HG03060 (cell line): ENCODE measurements around the gene ADCY6.
A peak's percentile ranks its signal among the peaks of the same experiment; 100 is the strongest.
"Not testable (repeated sequence)": the region's sequence is repeated elsewhere in the genome, so short reads cannot be mapped to it uniquely, and the experiment has no call there.

Experiments
- ATAC-seq: cut with Tn5 transposase; IDR thresholded peaks from one replicate; pipeline ENCODE4 v1.9.1; 2021; ENCODE audit warnings: low read depth, moderate number of reproducible peaks; ENCODE audit not compliant: unreplicated experiment

Gene ADCY6

DNA sequence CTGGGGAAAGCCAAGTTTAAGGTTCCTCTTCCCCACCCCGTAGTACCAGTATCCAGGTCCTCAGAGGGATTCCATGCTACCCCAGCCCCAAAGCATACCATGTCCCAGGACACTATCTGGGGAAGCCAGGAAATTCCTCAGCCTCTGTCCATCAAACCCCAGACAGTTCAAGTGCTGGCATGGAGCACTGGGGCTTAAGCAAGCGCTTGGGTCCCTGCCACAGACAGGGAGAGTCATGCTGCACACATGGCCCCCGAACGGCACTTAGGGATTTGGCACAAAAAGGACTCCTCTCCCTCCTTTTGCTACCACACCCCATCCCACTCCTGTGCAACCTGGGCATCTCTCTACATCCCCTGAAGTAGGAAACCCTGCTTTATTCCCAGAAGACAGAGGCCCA lies 21.8 kb downstream of the ADCY6 start:
- no peak for ATAC-seq

DNA sequence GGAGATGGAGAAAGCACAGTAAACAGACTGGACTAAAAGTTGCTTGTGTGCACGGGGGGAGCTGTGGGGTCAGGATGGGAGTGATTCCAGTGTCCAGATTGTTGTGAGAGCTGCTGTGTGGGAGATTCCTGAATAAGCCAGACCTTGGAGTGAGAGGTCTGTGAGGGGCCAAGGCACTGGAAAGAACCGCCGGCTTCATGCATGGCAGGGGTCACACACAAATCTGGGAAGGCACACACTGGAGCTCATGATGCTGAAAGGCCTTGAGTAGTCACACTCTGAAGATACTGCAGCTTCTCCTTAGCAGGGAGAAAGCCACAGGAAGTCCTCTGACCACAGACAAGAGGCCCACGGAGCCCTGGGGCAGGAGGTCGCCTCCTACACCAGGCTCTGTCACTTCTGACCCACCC lies 23.1 kb downstream of the ADCY6 start:
- ATAC-seq = no peak

DNA sequence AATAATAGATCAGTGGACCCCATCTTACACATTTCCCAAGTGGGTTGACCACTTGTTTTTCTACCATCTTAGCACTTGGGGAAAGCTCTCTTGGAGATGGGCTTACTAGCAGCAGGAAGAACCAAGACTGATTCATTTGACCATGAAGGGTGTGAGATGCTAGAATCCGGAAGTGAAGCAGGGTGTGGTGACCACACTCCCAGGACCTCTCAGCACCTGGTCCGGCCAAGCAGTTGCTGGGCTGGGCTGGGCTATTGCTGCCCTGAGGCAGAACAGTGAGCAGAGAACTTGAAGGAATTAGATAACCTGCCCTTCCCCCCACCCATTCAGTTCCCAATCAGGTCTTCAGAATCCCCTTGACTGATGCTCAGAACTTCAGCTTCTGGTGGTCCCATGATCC lies 24.4 kb downstream of the ADCY6 start:
- ATAC-seq = no peak

DNA sequence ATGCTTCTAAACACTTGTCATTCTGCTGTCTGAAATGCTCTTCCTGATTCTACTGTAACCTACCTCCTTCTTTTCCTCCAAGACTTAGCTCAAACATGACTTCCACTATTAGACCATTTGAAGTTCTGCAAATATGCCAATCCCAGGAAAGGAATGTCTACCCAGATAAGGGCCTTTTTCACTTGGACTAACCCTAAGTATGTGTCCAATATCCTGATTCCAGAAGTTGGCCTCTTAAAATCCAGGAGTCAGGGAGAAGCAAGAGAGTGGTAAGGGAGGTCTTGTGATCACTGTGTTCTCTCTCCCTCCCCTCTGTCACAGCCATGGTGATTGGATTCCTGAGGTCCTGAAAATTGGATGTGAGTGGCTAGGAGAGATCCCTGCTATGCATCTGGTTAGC lies 30.2 kb downstream of the ADCY6 start:
- ATAC-seq = no peak

DNA sequence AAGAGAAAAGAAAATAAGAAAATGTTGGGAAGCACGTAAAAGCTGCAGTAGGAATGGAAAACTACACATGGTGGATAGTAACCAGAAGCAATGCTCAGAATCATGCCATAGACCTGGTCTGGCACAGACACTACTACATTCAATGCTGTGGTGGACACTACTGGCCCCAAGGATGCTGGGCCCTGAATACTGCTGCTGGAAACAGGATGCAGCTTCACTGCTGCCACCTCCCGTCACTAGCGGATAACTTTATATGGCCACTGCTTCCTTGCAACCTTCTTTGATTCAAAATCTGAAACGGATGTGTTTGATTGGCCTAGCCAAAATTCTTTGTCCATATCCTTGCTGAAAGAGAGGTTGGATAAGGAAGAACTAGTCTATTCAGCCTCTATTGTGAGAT lies 30.7 kb downstream of the ADCY6 start:
- ATAC-seq = no peak

DNA sequence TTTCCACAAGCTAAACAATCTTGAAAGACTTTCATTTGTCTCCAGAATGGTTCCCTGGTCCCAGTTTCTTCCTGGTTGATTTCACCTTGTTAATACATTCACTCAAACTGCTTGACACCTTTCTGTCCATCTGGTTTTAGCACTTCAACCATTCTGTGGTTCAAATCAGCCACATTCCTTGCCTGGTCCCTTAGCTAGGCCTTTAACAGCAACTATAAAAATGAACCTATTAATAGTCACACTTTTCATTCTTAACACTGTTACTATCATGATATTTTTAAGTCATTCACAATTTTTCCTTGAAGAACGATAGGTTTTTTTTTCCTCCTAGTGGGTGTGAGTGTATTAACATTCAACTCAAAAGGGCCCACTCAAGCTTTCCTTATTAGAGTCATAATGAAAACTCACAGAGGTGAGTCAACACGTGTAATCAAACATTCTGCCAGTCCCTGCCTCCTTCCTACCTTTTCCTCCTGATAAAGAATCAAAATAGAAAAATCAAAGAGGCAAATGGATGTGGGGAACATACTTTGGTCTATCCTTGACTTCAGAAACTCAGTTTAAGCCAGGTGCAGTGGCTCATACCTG lies 38.0 kb downstream of the ADCY6 start:
- no peak for ATAC-seq

DNA sequence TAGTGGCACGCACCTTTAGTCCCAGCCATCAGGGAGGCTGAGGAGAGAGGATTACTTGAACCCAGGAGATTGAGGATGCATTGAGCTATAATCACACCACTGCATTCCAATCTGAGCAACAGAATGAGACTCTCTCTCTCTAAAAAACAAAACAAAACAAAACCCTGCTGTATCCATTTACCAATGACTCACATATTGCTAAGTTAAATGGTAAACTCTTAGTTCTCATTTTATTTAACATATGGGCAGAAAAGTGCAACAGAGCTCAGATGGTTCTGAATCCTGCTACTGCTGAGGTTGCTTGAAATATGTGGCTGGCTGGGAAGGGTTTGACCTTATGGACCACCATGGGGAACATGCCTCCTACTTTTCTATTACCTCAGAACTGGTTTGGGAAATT lies 38.7 kb downstream of the ADCY6 start:
- no peak for ATAC-seq

DNA sequence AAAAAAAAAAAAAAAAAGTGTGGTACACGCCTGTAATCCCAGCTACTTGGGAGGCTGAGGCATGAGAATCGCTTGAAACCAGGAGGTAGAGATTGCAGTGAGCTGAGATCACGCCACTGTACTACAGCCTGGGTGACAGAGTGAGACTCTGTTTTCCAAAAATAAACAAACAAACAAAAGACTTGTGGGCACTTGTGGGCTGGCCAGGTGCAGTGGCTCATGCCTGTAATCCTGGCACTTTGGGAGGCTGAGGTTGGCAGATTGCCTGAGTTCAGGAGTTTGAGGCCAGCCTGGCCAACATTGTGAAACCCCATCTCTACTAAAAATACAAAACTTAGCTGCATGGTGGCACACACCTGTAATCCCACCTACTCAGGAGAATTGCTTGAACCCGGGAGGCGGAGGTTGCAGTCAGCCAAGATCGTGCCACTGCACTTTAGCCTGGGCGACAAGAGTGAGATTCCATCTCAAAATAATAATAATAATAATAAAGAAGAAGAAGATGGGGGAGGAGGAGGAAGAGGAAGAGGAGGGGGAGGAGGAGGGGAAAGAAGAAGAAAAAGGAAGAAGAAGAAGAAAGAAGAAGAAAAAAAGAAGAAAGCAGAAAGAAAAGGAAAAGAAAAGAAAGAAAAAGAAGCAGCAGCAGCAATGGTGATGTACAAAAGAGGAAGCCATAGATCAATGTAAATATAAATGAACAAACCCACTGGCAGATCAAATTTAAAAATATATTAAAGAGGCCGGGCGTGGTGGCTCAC lies 44.5 kb downstream of the ADCY6 start:
- no peak for ATAC-seq

DNA sequence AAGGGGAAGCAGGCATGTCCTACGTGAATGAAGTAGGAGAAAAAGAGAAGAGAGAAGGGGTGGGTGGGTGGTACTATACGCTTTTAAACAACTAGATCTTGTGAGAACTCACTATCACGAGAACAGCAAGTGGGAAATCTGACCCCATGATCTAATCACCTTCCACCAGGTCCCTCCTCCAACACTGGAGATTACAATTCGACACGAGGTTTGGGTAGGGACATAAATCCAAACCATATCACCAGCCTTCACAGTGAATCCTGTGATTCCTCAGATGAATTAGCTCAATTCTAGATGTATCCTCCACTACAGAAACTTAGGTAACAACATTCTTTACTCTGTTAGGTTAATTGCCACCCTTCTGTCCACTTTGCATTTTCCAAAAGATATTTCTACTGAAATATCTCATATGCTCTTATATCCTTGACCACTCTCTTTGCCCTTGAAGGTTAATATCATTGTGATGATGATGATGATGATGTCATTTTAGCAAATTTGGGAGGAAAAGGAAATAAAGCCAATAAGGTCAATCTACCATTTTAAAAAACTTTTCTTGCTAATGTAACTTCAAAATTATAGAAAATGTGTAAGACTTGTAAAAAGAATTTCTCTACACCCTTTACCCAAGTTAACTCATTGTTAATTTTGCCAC lies 49.1 kb downstream of the ADCY6 start:
- no peak for ATAC-seq

DNA sequence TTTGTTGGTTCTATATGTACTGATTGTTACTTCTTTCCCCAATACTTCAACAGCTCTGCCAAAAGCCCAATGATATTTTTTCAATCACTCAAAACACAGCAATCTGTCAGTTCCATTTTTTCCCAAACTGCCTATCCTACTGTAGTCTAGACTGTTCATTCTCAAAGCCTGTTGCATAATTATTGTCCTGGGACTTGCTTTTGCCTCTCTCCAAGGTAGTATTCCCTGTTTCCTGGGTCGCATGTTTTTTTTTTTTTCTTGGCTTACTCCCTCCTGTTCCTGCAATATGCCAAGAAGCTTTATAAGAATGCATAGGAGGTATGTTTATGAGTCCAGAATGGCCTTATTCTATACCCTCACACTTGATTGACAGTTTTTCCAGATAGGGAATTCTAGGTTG lies 52.4 kb downstream of the ADCY6 start:
- ATAC-seq = no peak

DNA sequence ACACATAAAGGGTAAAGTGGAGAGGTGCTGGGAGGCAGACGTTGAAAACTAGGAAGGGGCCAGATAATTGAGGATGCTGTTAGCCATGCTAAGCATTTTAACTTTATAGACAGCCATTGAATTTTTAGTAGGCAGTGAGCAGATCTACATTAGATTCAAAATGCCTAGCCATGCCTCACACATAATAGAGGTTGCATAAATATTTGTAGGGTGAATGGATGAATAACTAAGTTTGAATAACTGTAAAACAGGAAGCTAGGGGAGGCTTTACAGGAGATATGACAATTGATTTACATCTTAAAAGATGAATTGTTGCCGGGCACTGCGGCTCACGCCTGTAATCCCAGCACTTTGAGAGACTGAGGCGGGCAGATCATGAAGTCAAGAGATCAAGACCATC lies 60.1 kb downstream of the ADCY6 start:
- ATAC-seq = no peak

DNA sequence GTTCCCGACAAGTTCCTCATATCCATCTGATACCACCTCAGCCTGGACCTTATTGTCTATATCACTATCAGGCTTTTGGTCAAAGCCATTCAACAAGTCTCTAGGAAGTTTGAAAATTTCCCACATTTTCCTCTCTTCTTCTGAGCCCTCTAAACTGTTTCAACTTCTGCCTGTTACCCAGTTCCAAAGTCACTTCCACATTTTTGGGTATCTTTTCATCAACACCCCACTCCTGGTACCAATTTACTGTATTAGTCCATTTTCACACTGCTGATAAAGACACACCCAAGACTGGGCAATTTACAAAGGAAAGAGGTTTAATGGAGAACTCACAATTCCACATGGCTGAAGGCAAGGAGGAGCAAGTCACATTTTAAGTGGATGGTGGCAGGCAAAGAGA lies 68.2 kb downstream of the ADCY6 start:
- not testable (repeated sequence) for ATAC-seq

DNA sequence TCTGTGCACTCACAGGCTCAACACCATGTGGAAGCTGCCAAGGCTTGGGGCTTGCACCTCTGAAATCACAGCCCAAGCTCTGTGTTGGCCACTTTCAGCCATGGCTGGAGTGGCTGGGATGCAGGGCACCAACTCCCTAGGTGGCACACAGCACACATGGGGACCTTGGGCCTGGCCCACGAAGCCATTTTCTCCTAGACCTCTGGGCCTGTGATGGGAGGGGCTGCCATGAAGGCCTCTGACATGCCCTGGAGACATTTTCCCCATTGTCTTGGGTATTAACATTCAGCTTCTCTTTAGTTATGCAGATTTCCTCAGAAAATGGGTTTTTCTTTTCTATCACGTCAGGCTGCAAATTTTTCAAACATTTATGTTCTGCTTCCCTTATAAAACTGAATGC lies 68.7 kb downstream of the ADCY6 start:
- ATAC-seq = not testable (repeated sequence)

DNA sequence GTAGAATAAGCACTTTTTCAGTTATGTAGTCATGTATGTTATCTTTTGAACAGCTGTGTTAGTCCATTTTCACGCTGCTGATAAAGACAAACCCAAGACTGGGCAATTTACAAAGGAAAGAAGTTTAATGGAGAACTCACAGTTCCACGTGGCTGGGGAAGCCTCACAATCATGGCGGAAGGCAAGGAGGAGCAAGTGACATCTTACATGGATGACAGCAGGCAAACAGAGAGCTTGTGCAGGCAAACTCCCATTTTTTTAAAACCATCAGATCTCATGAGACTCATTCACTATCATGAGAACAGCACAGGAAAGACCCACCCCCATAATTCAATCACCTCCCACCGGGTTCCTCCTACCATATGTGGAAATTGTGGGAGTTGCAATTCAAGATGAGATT lies 69.9 kb downstream of the ADCY6 start:
- not testable (repeated sequence) for ATAC-seq

DNA sequence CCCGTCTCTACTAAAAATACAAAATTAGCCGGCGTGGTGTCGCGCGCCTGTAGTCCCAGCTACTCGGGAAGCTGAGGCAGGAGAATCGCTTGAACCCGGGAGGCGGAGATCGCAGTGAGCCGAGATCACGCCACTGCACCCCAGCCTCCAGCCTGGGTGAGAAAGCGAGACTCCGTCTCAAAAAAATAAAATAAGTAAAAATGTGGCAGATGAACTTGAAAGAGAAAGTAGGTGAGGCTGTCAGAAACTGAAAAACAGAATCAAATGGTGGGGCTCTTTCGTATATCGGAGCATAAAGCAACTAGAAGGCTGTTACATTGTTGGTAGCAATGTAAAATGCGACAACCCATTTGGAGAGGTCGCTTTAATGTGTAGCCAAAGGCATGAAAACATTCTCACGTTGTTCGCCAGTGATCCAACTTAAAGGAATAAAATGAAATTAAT lies 71.6 kb downstream of the ADCY6 start:
- ATAC-seq = no peak

DNA sequence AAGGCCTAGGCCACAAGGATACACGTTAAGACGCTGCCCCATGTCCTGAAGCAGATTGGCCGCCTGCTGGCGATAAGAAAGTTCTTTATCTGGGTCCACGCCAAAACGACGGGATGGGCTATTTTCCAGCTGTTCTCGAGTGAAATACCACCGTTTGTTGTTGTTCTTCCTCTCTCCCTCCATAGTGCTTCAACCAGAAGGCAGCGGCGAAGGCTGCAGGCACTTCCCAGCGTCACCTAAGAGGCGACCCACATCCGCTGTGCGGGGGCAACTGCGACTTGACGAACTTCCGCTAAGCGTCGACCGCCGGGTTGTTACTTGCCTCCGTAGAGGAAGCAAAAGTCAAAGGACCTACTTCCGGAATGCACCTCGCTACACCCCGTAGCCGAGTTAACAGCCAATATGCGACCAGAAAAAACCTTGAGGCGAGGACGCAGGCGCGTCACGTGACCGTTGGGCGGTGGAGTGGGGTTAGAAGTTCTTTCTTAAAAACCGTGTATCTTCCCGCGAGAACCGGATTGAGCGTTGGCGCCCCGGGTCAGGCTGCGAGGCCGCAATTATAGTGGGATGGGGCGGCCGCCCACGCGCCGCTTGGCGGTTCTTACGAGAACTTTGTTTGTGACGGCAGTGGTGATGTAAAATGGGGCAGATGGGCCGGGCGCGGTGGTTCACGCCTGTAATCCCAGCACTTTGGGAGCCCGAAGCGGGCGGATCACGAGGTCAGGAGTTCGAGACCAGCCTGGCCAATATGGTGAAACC lies 72.2 kb downstream of the ADCY6 start, which contains the start of gene CCNT1:
Gene CCNT1, minus strand, starts transcription at position 215 of the 759 bp plus-strand sequence. Its CDS starts 32 bp downstream, at position 183.
- peak; percentile 96 for ATAC-seq
